NCI-H128 (cell line): ENCODE measurements around the gene ALDH7A1.
"Not testable (repeated sequence)": the region's sequence is repeated elsewhere in the genome, so short reads cannot be mapped to it uniquely, and the experiment has no call there.

Experiments
- DNase-seq: peaks from one replicate; lab custom pipeline; 2025; ENCODE audit not compliant: unreplicated experiment; lab: John Stamatoyannopoulos, UW

ALDH7A1 gene

DNA sequence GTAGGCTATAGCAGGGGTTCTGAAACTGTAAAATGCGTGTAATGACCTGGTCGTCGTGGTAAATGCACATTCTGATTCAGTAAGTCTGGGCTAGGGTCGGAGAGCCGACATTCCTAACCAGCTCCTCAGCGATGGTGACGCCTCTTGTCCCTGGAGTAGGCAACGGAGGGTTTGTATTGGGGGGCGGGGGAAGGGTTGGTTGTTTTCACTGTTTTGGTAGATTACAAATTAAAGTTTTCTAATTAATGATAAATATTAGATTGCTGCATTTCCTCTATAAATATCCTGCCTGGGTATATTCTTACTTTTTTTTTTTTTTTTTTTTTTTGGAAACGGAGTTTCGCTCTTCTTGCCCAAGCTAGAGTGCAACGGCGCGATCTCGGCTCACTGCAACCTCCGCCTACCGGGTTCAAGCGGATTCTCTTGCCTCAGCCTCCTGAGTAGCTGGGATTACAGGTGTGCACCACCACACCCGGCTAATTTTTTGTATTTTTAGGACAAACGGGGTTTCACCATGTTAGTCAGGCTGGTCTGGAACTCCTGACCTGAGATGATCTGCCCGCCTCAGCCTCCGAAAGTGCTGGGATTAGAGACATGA is 566 bp upstream of the ALDH7A1 start:
- no peak for DNase-seq

- no peak for DNase-seq
Observed at GRCh38 chr5:126591549-126591948, 3.5 kb downstream of the ALDH7A1 start.

- no peak for DNase-seq
Observed at GRCh38 chr5:126589536-126590297, 5.3 kb downstream of the ALDH7A1 start.

- no peak for DNase-seq
Observed at GRCh38 chr5:126587551-126588390, 7.2 kb downstream of the ALDH7A1 start.

GRCh38 chr5:126583761-126584160 is 11.3 kb downstream of the ALDH7A1 start:
- DNase-seq = no peak

GRCh38 chr5:126579716-126580115 is 15.3 kb downstream of the ALDH7A1 start:
- DNase-seq = no peak

- DNase-seq = no peak
Observed at GRCh38 chr5:126577415-126577814, 17.6 kb downstream of the ALDH7A1 start.

DNA sequence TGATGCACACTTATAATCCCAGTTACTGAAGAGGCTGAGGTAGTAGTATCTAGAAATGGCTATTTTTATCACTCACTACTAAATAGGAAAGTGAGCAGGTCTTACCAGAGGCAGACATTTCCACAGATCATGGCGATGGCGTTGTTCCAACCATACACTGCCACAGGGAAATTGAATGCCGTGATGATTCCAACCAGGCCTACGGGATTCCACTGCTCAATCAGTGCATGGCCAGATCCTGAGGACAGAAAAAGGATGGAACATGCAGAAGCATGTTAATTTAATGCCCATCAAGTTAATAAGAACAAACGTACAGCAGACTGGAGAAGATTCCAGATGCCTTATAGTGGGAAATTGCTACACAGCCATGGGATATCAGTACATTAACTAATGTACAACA is 18.0 kb downstream of the ALDH7A1 start:
- DNase-seq = no peak

DNA sequence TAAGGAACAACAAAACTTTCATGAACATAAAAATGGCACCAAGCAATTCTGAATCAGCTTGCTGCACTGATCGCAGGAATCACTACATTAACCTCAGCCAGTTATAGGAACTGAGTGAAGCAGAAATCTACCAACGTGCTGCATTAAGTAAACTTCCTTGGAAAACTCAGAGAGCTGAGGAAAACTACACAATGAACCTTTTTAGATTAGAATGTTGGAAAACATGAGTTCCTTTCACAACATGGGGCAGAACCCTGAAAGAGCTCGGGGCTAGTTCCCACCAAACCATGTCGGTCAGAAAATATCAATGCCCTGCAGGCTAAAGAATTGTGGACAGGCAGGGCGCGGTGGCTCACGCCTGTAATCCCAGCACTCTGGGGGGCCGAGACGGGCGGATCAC is 19.4 kb downstream of the ALDH7A1 start:
- no peak for DNase-seq

DNA sequence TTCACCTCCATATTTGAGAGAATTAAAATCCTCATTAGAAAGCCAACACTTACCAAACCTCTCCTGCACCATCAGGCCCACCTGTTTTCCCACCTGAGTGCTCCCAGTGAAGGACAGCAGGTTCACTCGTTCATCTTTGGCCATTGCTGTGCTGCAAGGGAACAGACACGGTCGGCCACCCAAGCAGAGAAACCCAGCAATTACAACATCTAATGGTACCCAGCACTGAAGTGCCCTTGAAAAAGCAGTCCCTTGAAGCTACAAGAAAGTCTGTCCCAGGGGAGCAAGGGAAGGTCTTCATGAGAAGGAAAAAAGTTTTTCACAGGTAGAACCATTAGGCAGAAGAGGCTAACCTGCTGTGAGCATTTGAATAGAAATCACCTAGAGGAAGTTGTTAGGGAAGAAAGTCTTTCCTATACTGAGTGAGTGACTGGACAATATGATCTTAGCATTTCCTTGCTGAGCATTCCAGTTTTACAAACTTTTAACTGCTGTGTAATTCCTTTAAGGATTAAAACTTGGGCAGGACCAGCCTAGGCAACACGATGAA is 26.7 kb downstream of the ALDH7A1 start:
- no peak for DNase-seq

GRCh38 chr5:126562823-126563222 is 32.2 kb downstream of the ALDH7A1 start:
- no peak for DNase-seq

- DNase-seq = no peak
Observed at GRCh38 chr5:126561908-126562307, 33.1 kb downstream of the ALDH7A1 start.

DNA sequence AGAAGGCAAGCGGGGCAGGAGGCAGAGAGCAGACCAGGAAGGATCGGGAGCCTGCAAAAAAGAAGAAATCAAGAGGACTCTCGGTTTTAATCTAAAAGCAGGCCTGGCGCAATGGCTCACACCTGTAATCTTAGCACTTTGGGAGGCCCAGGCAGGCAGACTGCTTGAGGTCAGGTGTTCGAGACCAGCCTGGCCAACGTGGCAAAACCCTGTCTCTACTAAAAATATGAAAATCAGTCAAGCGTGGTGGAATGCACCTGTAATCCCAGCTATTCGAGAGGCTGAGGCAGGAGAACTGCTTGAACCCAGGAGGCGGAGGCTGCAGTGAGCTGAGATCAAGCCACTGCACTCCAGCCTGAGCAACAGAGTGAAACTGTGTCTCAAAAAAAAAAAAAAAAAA is 39.9 kb downstream of the ALDH7A1 start:
- not testable (repeated sequence) for DNase-seq

- no peak for DNase-seq
Observed at GRCh38 chr5:126552614-126553013, 42.4 kb downstream of the ALDH7A1 start.

GRCh38 chr5:126544087-126544740 is 50.8 kb downstream of the ALDH7A1 start:
- no peak for DNase-seq

- no peak for DNase-seq
Observed at GRCh38 chr5:126543660-126544059, 51.4 kb downstream of the ALDH7A1 start.

GRCh38 chr5:126543009-126543408 is 52.0 kb downstream of the ALDH7A1 start:
- no peak for DNase-seq

DNA sequence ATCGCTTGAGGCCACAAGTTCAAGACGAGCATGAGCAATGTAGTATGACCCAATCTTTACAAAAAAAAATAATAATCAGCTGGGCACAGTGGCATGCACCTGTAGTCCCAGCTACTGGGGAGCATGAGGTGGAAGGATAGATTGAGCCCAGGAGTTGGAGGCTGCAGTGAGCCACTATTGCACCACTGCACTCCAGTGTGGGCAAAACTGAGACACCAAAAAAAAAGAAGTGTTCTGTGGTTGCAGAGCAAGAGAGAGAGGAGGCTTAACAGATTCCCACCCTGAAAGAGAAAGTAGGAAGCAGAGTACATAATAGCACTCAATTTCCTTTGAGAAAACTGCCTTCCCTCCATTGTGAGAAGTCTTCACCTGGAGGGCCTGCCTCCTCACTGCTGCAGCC is 52.6 kb downstream of the ALDH7A1 start:
- DNase-seq = no peak

GRCh38 chr5:126540631-126541030 is 54.4 kb downstream of the ALDH7A1 start:
- DNase-seq = no peak

DNA sequence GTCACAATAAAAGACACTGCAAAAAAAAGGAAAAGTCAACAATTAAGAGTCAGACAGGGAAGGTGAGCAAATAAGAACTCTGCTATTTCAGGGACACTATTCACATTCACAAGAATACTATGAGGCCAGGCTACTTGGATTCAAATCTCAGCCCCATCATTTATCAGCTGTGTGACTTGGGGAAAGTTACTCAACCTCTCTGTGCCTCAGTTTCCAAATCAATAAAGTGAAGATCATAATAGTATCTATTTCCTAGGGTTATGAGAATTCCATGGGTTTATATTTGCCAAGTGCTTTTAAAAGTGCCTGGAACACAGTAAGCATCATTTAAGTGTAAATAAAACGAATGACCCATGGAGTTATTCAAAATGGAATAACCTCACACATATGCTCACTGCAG is 56.4 kb downstream of the ALDH7A1 start:
- DNase-seq = no peak

- DNase-seq = no peak
Observed at GRCh38 chr5:126536874-126537273, 58.1 kb downstream of the ALDH7A1 start.
